Ovary (tissue), 3 donors: Measurements from ENCODE around the gene C1QL4.

ENCODE experiments used
- EP300 ChIP-seq: sonication (generic); formaldehyde crosslinking; IDR thresholded peaks from one replicate; pipeline ENCODE4 v1.6.1; 2017; ENCODE audit warnings: antibody characterized with exemption
- POLR2A ChIP-seq: fragments of 450-650 bp; IDR thresholded peaks from one replicate; pipeline ENCODE4 v1.6.1; 2017; ENCODE audit warnings: antibody characterized with exemption, mild to moderate bottlenecking, moderate library complexity
- TF ChIP-seq, protein P1 (sequence below), 3 donors: fragments of 450-650 bp in 2 of 3; fragments of 200-600 bp in 1 of 3; IDR thresholded peaks; one replicate each; pipeline versions ENCODE4 v1.5.1 to v1.8.0; 2016 to 2022; ENCODE audit warnings: antibody characterized with exemption in 3 of 3, mild to moderate bottlenecking in 1 of 3
- donor health status: DM: no; HTN: no; CAD: no.

DNA sequence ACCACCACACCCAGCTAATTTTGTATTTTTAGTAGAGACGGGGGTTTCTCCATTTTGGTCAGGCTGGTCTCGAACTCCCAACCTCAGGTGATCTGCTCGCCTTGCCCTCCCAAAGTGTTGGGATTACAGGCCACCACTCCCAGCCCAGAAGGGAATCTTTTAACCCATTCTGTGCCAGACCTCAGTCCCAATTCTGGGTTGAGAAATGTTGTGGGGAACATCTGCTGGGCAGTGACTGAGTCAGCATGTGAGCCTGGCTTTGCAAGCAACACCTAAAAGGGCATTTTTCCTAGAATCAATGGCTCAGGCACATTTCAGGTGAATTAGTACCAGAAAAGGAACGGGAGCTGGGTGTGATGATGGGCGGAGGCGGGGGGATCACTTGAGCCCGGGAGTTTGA is 22.7 kb upstream of the C1QL4 start:
- TF ChIP-seq, protein P1, sequence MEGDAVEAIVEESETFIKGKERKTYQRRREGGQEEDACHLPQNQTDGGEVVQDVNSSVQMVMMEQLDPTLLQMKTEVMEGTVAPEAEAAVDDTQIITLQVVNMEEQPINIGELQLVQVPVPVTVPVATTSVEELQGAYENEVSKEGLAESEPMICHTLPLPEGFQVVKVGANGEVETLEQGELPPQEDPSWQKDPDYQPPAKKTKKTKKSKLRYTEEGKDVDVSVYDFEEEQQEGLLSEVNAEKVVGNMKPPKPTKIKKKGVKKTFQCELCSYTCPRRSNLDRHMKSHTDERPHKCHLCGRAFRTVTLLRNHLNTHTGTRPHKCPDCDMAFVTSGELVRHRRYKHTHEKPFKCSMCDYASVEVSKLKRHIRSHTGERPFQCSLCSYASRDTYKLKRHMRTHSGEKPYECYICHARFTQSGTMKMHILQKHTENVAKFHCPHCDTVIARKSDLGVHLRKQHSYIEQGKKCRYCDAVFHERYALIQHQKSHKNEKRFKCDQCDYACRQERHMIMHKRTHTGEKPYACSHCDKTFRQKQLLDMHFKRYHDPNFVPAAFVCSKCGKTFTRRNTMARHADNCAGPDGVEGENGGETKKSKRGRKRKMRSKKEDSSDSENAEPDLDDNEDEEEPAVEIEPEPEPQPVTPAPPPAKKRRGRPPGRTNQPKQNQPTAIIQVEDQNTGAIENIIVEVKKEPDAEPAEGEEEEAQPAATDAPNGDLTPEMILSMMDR (IDR thresholded peaks at IDR 0.05), result no peak
- TF ChIP-seq POLR2A (no peak), EP300 (no peak)
